Heart right ventricle (tissue), 16 donors: ENCODE measurements around the gene SKA1. TPM values are rescaled to one million over a fixed set of nuclear protein-coding genes. Genes with fewer than 3 reads are reported as not detected.
"Not testable (repeated sequence)": the region's sequence is repeated elsewhere in the genome, so short reads cannot be mapped to it uniquely, and the experiment has no call there.

ENCODE experiments used
- ATAC-seq, 8 donors: fragments of 200-7000 bp; cut with Tn5 transposase; one replicate each; pipeline ENCODE4 v1.9.1; 2020; ENCODE audit warnings: mild to moderate bottlenecking in 8 of 8, moderate library complexity in 8 of 8, moderate number of reproducible peaks in 1 of 8
- DNase-seq, 2 donors: peaks; one replicate each; pipeline ENCODE4 v3.0.0-alpha.2; 2020
- H3K27ac ChIP-seq, 10 donors: fragments of 200-600 bp; sonication (generic) in 2 of 10; one replicate each; pipeline versions ENCODE4 v1.5.0 to v1.8.0; 2020 to 2022; ENCODE audit warnings: mild to moderate bottlenecking in 3 of 10
- H3K27me3 ChIP-seq, 7 donors: fragments of 200-600 bp; one replicate each; pipeline ENCODE4 v1.8.0; 2021 to 2022; ENCODE audit warnings: mild to moderate bottlenecking in 2 of 7
- H3K36me3 ChIP-seq, 9 donors: fragments of 200-600 bp; sonication (generic) in 1 of 9; one replicate each; pipeline versions ENCODE4 v1.5.0 to v1.8.0; 2020 to 2022; ENCODE audit warnings: mild to moderate bottlenecking in 2 of 9
- H3K4me1 ChIP-seq, 9 donors: fragments of 200-600 bp; sonication (generic) in 1 of 9; one replicate each; pipeline versions ENCODE4 v1.5.0 to v1.8.0; 2020 to 2022; ENCODE audit warnings: mild to moderate bottlenecking in 4 of 9
- H3K4me3 ChIP-seq, 10 donors: fragments of 200-600 bp; sonication (generic) in 2 of 10; one replicate each; pipeline versions ENCODE4 v1.5.0 to v1.8.0; 2020 to 2022; ENCODE audit warnings: mild to moderate bottlenecking in 7 of 10, moderate library complexity in 2 of 10
- H3K9me3 ChIP-seq, 11 donors: fragments of 200-600 bp in 10 of 11; sonication (generic) in 2 of 11; one replicate each; pipeline versions ENCODE4 v1.5.0 to v1.8.0; 2013 to 2022; ENCODE audit warnings: mild to moderate bottlenecking in 2 of 11, control low read depth in 1 of 11, moderate library complexity in 1 of 11
- WGBS, 2 donors: extraction: QIAGEN DNeasy Blood & Tissue Kit; methylation state at CpG; one replicate each; pipeline ENCODE4 v1.1.7; 2013; ENCODE audit warnings: inconsistent platforms in 1 of 2; 5-methylcytosine and 5-hydroxymethylcytosine counted together
- intact Hi-C, 10 donors: fragments of 100-400 bp; cut with DNase I; formaldehyde crosslinking; loops; one replicate each; pipeline versions ENCODE4 v1.11.1 to v1.14.2; 2022
- polyA plus RNA-seq, 2 donors: library from polyadenylated mRNA; stranded (reverse); fragments of 200-250 nt; gene quantifications; one replicate each; pipeline ENCODE4 v1.2.3, GENCODE V29; 2013
- total RNA-seq, 10 donors: library from RNA; stranded (reverse); fragmentation: NEBNext Ultra II Directional in 3 of 10; extraction: Animal tissue kit (Norgen Biotek cat#: 25700) in 3 of 10; gene quantifications; one replicate each; pipeline versions ENCODE4 v1.2.1 to v1.2.4, GENCODE V29; 2021 to 2023
- TF ChIP-seq, protein P1 (sequence below), 9 donors: fragments of 200-600 bp; sonication (generic) in 2 of 9; IDR thresholded peaks; one replicate each; pipeline versions ENCODE4 v1.5.0 to v1.8.0; 2021 to 2022; ENCODE audit warnings: antibody characterized with exemption in 9 of 9, mild to moderate bottlenecking in 5 of 9, moderate library complexity in 1 of 9
- donor health status: Arrhythmogenic right ventricular cardiomyopathy.
- donor health status: ischemic (EF 13 %, LVEDD 7.1; RV severe dilation, severe dysfunction).
- donor health status: healthy with polysubstance abuse.
- donor health status: DM: no; HTN: yes; CAD: no.
- donor health status: DM: no; HTN: no; CAD: no.
- donor health status: ischemic (EF 25% LVEDD 6.9; RV normal size, moderate dysfunction).
- donor health status: ischemic (EF 25% LVEDD 5.7; RV mildly dilated, moderate dysfunction).
- donor health status: healthy.
- donor health status: DM: yes; HTN: yes; CAD: no.
- donor health status: Ischemic cardiomyopathy.
- donor health status: ischemic (EF 35%, LVEDD 5.7; RV mildly dilated, moderate dysfunction).
- donor health status: nonischemic (EF 11% LVEDD 7.7; RV severe dilation, severe dysfunction).
- donor health status: DM: yes; HTN: yes; CAD: no.
- donor health status: PGD.
- donor health status: ischemic (EF 29% LVEDD 5.4; RV normal size, mild dysfunction).
- donor health status: nonischemic (EF 23%, LVEDD 6.1; RV moderate dilation, normal function).

Gene SKA1
- total and polyA plus RNA-seq, 12 donors: 0.12 to 1.9 (median 0.29) TPM

DNA sequence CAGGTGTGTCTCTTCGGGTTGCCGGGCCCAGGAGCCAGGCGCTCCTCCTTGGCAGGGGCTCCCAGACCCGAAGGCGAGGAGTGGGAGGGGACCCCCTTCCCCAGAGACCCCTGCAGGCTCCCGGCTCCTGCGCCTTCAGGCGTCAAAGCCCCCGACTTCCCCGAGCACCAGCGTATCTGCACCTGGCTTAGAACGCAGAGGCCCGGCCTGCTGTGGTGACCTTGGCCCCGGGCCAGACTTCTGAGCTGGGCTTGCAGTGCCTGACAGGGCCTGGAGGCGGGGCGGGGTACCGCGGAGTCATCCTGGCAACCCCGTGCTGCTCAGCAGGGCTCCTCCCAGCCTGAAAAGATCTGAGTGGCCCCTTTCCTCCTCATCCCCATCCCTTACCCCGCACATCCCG, 27.0 kb downstream of the SKA1 start:
- H3K27me3 ChIP-seq: peaks cover 0 to 62% (median 37%) of the 10 kb centered on the region in 7 donors
- 13 to 18% methylated on average over 21 of the region's 21 CpGs for WGBS, 2 donors
- peak in 7 of 8 donors; percentile 23 to 86 (median 49) for ATAC-seq

DNA sequence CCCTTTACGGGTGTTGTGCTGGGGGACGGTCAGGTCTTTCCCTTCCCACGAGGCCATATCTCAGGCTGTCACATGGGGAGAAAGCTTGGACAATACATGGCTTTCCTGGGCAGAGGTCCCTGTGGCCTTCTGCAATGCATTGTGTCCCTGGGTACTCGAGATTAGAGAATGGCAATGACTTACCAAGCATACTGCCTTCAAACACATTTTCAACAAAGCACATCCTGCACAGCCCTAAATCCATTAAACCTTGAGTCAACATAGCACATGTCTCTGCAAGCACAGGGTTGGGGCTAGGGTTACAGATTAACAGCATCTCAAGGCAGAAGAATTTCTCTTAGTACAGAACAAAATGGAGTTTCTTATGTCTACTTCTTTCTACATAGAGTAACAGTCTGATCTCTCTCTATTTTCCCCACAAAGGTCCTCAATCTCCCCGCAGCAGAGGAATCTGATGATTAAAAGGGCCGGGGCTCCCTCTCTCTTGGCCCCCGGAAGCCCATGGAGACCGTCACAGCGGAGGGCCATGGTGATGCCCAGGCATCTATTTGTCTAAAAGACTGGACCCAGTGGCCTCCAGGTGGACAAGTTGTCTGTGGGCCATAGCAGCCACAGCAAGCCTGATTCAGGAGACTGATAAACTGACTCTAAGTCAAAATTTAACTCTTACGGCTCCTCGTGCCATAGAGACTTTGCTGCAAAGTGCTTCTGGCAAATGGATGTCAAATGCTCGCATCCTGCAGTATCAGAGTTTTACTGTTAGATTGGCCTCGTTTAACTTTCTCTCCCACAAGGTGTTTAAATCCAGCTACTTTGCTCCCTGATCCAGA, 30.1 kb downstream of the SKA1 start:
- H3K4me1 ChIP-seq, H3K9me3 ChIP-seq, DNase-seq, ATAC-seq, H3K4me3 ChIP-seq, H3K27ac ChIP-seq, H3K36me3 ChIP-seq, intact Hi-C loops: not testable (repeated sequence)
- 61 to 70% methylated on average over 13 of the region's 13 CpGs for WGBS, 2 donors
- peaks cover 0 to 67% (median 30%) of the 10 kb centered on the region in 7 donors for H3K27me3 ChIP-seq

More for the DNA sequence above, 27.0 kb downstream of the SKA1 start:
- peak; percentile 29 to 62 for DNase-seq
- Histone ChIP-seq H3K36me3 (no peaks in the 10 kb centered on the region), H3K4me3 (no peak overlapping the region), H3K9me3 (no peaks in the 10 kb centered on the region), H3K27ac (no peak overlapping the region), H3K4me1 (peaks cover 0 to 6% (median 2%) of the 10 kb centered on the region in 9 donors)
- intact Hi-C loops: no loop called here
- TF ChIP-seq, protein P1, sequence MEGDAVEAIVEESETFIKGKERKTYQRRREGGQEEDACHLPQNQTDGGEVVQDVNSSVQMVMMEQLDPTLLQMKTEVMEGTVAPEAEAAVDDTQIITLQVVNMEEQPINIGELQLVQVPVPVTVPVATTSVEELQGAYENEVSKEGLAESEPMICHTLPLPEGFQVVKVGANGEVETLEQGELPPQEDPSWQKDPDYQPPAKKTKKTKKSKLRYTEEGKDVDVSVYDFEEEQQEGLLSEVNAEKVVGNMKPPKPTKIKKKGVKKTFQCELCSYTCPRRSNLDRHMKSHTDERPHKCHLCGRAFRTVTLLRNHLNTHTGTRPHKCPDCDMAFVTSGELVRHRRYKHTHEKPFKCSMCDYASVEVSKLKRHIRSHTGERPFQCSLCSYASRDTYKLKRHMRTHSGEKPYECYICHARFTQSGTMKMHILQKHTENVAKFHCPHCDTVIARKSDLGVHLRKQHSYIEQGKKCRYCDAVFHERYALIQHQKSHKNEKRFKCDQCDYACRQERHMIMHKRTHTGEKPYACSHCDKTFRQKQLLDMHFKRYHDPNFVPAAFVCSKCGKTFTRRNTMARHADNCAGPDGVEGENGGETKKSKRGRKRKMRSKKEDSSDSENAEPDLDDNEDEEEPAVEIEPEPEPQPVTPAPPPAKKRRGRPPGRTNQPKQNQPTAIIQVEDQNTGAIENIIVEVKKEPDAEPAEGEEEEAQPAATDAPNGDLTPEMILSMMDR (IDR thresholded peaks at IDR 0.05): peak in 1 of 9 donors; percentile 12

DNA sequence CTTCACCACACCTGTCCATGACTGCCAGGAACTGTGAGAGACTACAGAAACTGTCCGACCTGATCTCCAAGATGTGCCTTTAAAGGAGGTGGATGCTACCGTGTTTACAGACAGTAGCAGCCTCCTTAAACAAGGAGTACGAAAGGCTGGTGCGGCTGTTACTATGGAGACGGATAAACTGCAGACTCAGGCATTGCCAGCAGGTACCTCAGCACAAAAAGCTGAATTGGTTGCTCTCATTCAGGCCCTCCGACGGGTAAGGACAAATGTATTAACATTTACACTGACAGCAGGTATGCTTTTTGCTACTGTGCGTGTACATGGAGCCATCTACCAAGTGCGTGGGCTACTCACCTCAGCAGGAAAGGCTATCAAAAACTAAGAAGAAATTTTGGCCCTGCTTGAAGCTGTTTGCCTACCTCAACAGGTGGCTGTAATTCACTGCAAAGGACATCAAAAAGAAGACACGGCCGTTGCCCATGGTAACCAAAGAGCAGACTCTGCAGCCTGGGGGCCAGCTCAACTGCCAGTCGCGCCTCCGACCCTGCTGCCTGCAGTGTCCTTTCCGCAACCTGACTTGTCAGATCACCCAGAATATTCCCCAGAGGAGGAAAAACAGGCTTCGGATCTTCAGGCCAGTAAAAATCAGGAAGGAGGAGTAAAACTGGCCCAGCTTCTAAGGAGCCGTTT, 30.9 kb downstream of the SKA1 start:
- 61 to 69% methylated on average over 17 of the region's 17 CpGs for WGBS, 2 donors
- no peak for ATAC-seq
- TF ChIP-seq, protein P1 (IDR thresholded peaks at IDR 0.05): no peak

GRCh38 chr18:50409236-50409635, 34.4 kb downstream of the SKA1 start:
- 60 to 65% methylated on average over 5 of the region's 5 CpGs for WGBS, 2 donors
- Histone ChIP-seq H3K4me1 (peaks cover 0 to 8% (median 0%) of the 10 kb centered on the region in 9 donors), H3K27me3 (peaks cover 0 to 28% (median 0%) of the 10 kb centered on the region in 7 donors), H3K4me3 (no peak overlapping the region), H3K27ac (no peak overlapping the region), H3K9me3 (no peaks in the 10 kb centered on the region), H3K36me3 (no peaks in the 10 kb centered on the region)
- intact Hi-C loops: no loop called here
- no peak for ATAC-seq
- TF ChIP-seq, protein P1 (IDR thresholded peaks at IDR 0.05): no peak
- no peak for DNase-seq

More for the DNA sequence above, 30.9 kb downstream of the SKA1 start:
- Histone ChIP-seq H3K4me3 (no peak overlapping the region), H3K27ac (no peak overlapping the region), H3K9me3 (no peaks in the 10 kb centered on the region), H3K4me1 (peaks cover 0 to 8% (median 2%) of the 10 kb centered on the region in 9 donors), H3K27me3 (peaks cover 0 to 60% (median 30%) of the 10 kb centered on the region in 7 donors), H3K36me3 (no peaks in the 10 kb centered on the region)
- no peak for DNase-seq
- intact Hi-C loops: no loop called here
